ENCODE measurements around the gene KRT33A.

Gene KRT33A

GRCh38 chr17:41301204-41301790 lies 49.3 kb downstream of the KRT33A start:
- no peak for DNase-seq

GRCh38 chr17:41298458-41299135 lies 52.0 kb downstream of the KRT33A start:
- DNase-seq = no peak

- DNase-seq = no peak
Measured at GRCh38 chr17:41296846-41297245, 53.8 kb downstream of the KRT33A start.

Measured in activated CD4-positive, alpha-beta T cell treated with anti-CD3 and anti-CD28 coated beads for 1 hour (primary cell).